Measurements from ENCODE around the gene BMP10. TPM values are rescaled to one million over a fixed set of nuclear protein-coding genes. Genes with fewer than 3 reads are reported as not detected.
A peak's percentile ranks its signal among the peaks of the same experiment; 100 is the strongest.

BMP10 gene
- total RNA-seq, 1 experiment from 2014 or later: not detected

DNA sequence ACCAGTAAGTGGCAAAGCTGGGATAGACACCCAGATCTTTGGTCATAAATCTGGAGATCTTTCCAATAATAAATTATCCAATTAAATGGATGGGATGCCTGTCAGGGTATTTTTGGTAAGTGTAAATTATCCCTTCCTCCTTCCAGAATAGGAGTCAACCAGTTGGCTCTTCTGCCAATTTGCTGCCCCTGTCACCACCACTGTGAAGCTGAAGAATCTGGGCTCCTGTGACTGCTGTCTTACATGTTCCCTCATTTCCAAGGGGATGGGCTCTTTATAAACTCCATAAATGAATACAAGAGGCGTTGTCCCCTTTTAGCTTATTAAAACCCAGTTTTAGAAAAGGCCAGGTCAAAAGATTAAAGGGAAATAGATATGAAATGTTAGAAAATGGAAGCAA is 17.8 kb upstream of the BMP10 start:
- no peaks in the 10 kb centered on the region for H3K27me3 ChIP-seq (replicated peaks; ENCODE audit: insufficient read depth, low read depth, low read length, poor library complexity)
- H3K4me1 ChIP-seq (ENCODE audit: insufficient read depth, low read length, poor library complexity, severe bottlenecking): peaks cover 17% of the 10 kb centered on the region
- no peaks in the 10 kb centered on the region for H3K36me3 ChIP-seq (ENCODE audit: insufficient read depth, low read length, poor library complexity, severe bottlenecking)
- no TSS peak for BruUV-seq (replicated peaks)
- intact Hi-C loops (cut with micrococcal nuclease; ENCODE audit: unreplicated experiment): no loop called here
- no peaks in the 10 kb centered on the region for H3K9me3 ChIP-seq (ENCODE audit: low read depth, low read length, poor library complexity, severe bottlenecking)
- no peak overlapping the region for H3K27ac ChIP-seq (ENCODE audit: low read depth, low read length, poor library complexity, severe bottlenecking)
- no peak overlapping the region for H3K4me3 ChIP-seq (ENCODE audit: low read depth, low read length, poor library complexity, severe bottlenecking)
- DNase-seq (ENCODE audit: low spot score): peak; percentile 72
- TF ChIP-seq, protein P1, sequence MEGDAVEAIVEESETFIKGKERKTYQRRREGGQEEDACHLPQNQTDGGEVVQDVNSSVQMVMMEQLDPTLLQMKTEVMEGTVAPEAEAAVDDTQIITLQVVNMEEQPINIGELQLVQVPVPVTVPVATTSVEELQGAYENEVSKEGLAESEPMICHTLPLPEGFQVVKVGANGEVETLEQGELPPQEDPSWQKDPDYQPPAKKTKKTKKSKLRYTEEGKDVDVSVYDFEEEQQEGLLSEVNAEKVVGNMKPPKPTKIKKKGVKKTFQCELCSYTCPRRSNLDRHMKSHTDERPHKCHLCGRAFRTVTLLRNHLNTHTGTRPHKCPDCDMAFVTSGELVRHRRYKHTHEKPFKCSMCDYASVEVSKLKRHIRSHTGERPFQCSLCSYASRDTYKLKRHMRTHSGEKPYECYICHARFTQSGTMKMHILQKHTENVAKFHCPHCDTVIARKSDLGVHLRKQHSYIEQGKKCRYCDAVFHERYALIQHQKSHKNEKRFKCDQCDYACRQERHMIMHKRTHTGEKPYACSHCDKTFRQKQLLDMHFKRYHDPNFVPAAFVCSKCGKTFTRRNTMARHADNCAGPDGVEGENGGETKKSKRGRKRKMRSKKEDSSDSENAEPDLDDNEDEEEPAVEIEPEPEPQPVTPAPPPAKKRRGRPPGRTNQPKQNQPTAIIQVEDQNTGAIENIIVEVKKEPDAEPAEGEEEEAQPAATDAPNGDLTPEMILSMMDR (conservative IDR thresholded peaks at IDR 0.05; ENCODE audit: low read depth, low read length): no peak
- no peak for TF ChIP-seq EZH2 (IDR thresholded peaks at IDR 0.05; ENCODE audit: borderline replicate concordance, low read depth, low read length, poor library complexity, severe bottlenecking)
- ChIA-PET CTCF (no interaction called here), POLR2A (ENCODE audit: low non-redundant PET) (no interaction called here)

GRCh38 chr2:68888038-68888704 is 17.0 kb upstream of the BMP10 start:
- H3K4me3 ChIP-seq (ENCODE audit: low read depth, low read length, poor library complexity, severe bottlenecking): no peak overlapping the region
- intact Hi-C loops (cut with micrococcal nuclease; ENCODE audit: unreplicated experiment): no loop called here
- no peaks in the 10 kb centered on the region for H3K9me3 ChIP-seq (ENCODE audit: low read depth, low read length, poor library complexity, severe bottlenecking)
- POLR2A ChIA-PET (ENCODE audit: low non-redundant PET): no interaction called here
- no peak for DNase-seq (ENCODE audit: low spot score)
- BruUV-seq (replicated peaks): no TSS peak
- CTCF ChIA-PET: no interaction called here
- TF ChIP-seq, protein P1 (conservative IDR thresholded peaks at IDR 0.05; ENCODE audit: low read depth, low read length): no peak
- no peak for TF ChIP-seq EZH2 (IDR thresholded peaks at IDR 0.05; ENCODE audit: borderline replicate concordance, low read depth, low read length, poor library complexity, severe bottlenecking)
- H3K27me3 ChIP-seq (replicated peaks; ENCODE audit: insufficient read depth, low read depth, low read length, poor library complexity): no peaks in the 10 kb centered on the region
- peaks cover 17% of the 10 kb centered on the region for H3K4me1 ChIP-seq (ENCODE audit: insufficient read depth, low read length, poor library complexity, severe bottlenecking)
- H3K36me3 ChIP-seq (ENCODE audit: insufficient read depth, low read length, poor library complexity, severe bottlenecking): no peaks in the 10 kb centered on the region
- no peak overlapping the region for H3K27ac ChIP-seq (ENCODE audit: low read depth, low read length, poor library complexity, severe bottlenecking)

DNA sequence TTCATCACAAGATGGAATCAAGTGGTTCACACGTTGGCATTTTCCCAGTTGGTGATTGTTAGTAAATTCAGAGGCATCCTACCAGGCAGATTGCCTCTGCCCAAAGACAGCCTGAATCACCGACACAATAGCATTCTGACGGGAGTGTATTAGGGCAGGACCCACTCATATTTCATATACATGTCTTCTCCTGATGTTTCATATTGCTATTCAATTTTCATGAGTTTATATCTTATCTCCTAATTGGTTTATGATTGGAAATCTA is 14.5 kb upstream of the BMP10 start:
- DNase-seq (ENCODE audit: low spot score): no peak
- intact Hi-C loops (cut with micrococcal nuclease; ENCODE audit: unreplicated experiment): no loop called here
- no peak for TF ChIP-seq EZH2 (IDR thresholded peaks at IDR 0.05; ENCODE audit: borderline replicate concordance, low read depth, low read length, poor library complexity, severe bottlenecking)
- TF ChIP-seq, protein P1 (conservative IDR thresholded peaks at IDR 0.05; ENCODE audit: low read depth, low read length): no peak
- Histone ChIP-seq H3K27me3 (replicated peaks; ENCODE audit: insufficient read depth, low read depth, low read length, poor library complexity) (no peaks in the 10 kb centered on the region), H3K4me1 (ENCODE audit: insufficient read depth, low read length, poor library complexity, severe bottlenecking) (peaks cover 17% of the 10 kb centered on the region), H3K27ac (ENCODE audit: low read depth, low read length, poor library complexity, severe bottlenecking) (no peak overlapping the region), H3K9me3 (ENCODE audit: low read depth, low read length, poor library complexity, severe bottlenecking) (no peaks in the 10 kb centered on the region), H3K36me3 (ENCODE audit: insufficient read depth, low read length, poor library complexity, severe bottlenecking) (no peaks in the 10 kb centered on the region), H3K4me3 (ENCODE audit: low read depth, low read length, poor library complexity, severe bottlenecking) (no peak overlapping the region)
- ChIA-PET CTCF (no interaction called here), POLR2A (ENCODE audit: low non-redundant PET) (no interaction called here)
- no TSS peak for BruUV-seq (replicated peaks)

All from A673 (cell line).